Measurements from ENCODE around the gene TTC19.

The TTC19 gene

GRCh38 chr17:15958484-15958854 lies 41.2 kb upstream of the TTC19 start:
- Histone ChIP-seq H3K27ac (no peak overlapping the region), H3K9ac (no peak overlapping the region), H3K9me3 (ENCODE audit: control insufficient read depth, low read length) (no peaks in the 10 kb centered on the region), H3K4me3 (ENCODE audit: low read depth, low read length) (no peak overlapping the region), H3K4me1 (no peaks in the 10 kb centered on the region), H3K4me2 (ENCODE audit: low read length) (no peak overlapping the region), H3K27me3 (ENCODE audit: control insufficient read depth, insufficient read depth, low read length) (no peaks in the 10 kb centered on the region), H3K79me2 (no peaks in the 10 kb centered on the region), H2AFZ (no peak overlapping the region), H3K36me3 (ENCODE audit: control insufficient read depth, insufficient read depth, low read length) (no peaks in the 10 kb centered on the region)
- TF ChIP-seq CTCF (IDR thresholded peaks at IDR 0.05) = no peak

GRCh38 chr17:15963670-15964110 lies 35.9 kb upstream of the TTC19 start:
- Histone ChIP-seq H3K4me1 (no peaks in the 10 kb centered on the region), H3K36me3 (ENCODE audit: control insufficient read depth, insufficient read depth, low read length) (no peaks in the 10 kb centered on the region), H3K9ac (no peak overlapping the region), H3K27ac (no peak overlapping the region), H2AFZ (no peak overlapping the region), H3K79me2 (no peaks in the 10 kb centered on the region), H3K4me2 (ENCODE audit: low read length) (no peak overlapping the region), H3K9me3 (ENCODE audit: control insufficient read depth, low read length) (no peaks in the 10 kb centered on the region), H3K4me3 (ENCODE audit: low read depth, low read length) (no peak overlapping the region), H3K27me3 (ENCODE audit: control insufficient read depth, insufficient read depth, low read length) (no peaks in the 10 kb centered on the region)
- TF ChIP-seq CTCF (IDR thresholded peaks at IDR 0.05) = no peak

GRCh38 chr17:15965528-15965927 lies 34.1 kb upstream of the TTC19 start:
- Histone ChIP-seq H3K27ac (no peak overlapping the region), H3K9ac (no peak overlapping the region), H3K9me3 (ENCODE audit: control insufficient read depth, low read length) (no peaks in the 10 kb centered on the region), H3K36me3 (ENCODE audit: control insufficient read depth, insufficient read depth, low read length) (no peaks in the 10 kb centered on the region), H3K4me2 (ENCODE audit: low read length) (no peak overlapping the region), H2AFZ (no peak overlapping the region), H3K27me3 (ENCODE audit: control insufficient read depth, insufficient read depth, low read length) (no peaks in the 10 kb centered on the region), H3K4me1 (no peaks in the 10 kb centered on the region), H3K4me3 (ENCODE audit: low read depth, low read length) (no peak overlapping the region), H3K79me2 (no peaks in the 10 kb centered on the region)
- no peak for TF ChIP-seq CTCF (IDR thresholded peaks at IDR 0.05)

GRCh38 chr17:15966183-15966878 lies 33.3 kb upstream of the TTC19 start:
- Histone ChIP-seq H3K4me2 (ENCODE audit: low read length) (no peak overlapping the region), H3K27me3 (ENCODE audit: control insufficient read depth, insufficient read depth, low read length) (no peaks in the 10 kb centered on the region), H3K27ac (no peak overlapping the region)

More at GRCh38 chr17:15966183-15966878, 33.3 kb upstream of the TTC19 start:
- H3K4me3 ChIP-seq (ENCODE audit: low read depth, low read length) = no peak overlapping the region
- no peak overlapping the region for H3K9ac ChIP-seq
- TF ChIP-seq CTCF (IDR thresholded peaks at IDR 0.05) = no peak
- H3K9me3 ChIP-seq (ENCODE audit: control insufficient read depth, low read length) = no peaks in the 10 kb centered on the region
- no peaks in the 10 kb centered on the region for H3K36me3 ChIP-seq (ENCODE audit: control insufficient read depth, insufficient read depth, low read length)
- H3K79me2 ChIP-seq = no peaks in the 10 kb centered on the region
- no peaks in the 10 kb centered on the region for H3K4me1 ChIP-seq
- H2AFZ ChIP-seq = no peak overlapping the region

Data from parathyroid adenoma (tissue), 2 donors.